Activated CD8-positive, alpha-beta T cell treated with anti-CD3 and anti-CD28 coated beads for 36 hours (primary cell): ENCODE results near the gene FAN1. TPM values are rescaled to one million over a fixed set of nuclear protein-coding genes. Genes with fewer than 3 reads are reported as not detected.

Experiments used
- ATAC-seq: fragments of 200-7000 bp; cut with Tn5 transposase; one replicate; pipeline ENCODE4 v1.10.0; 2021; ENCODE audit warnings: mild to moderate bottlenecking, moderate library complexity
- CTCF ChIA-PET: fragments of 350-600 bp; sonication (Branson Sonifier 250); formaldehyde crosslinking; loops from one replicate; lab custom pipeline; 2021; ENCODE audit warnings: antibody characterized with exemption; lab: Charles Lee
- POLR2A ChIA-PET: fragments of 350-600 bp; sonication (Branson Sonifier 250); formaldehyde crosslinking; loops from one replicate; lab custom pipeline; 2021; ENCODE audit warnings: antibody characterized with exemption; lab: Charles Lee
- DNase-seq: peaks from one replicate; pipeline ENCODE4 v3.0.0-alpha.2; 2020
- H3K27ac Mint-ChIP-seq: one replicate; pipeline ENCODE4 v1.8.0; 2021; ENCODE audit warnings: mild to moderate bottlenecking, mixed read lengths
- H3K27me3 Mint-ChIP-seq: one replicate; pipeline ENCODE4 v1.8.0; 2021; ENCODE audit warnings: mixed read lengths
- H3K36me3 Mint-ChIP-seq: one replicate; pipeline ENCODE4 v1.8.0; 2021; ENCODE audit warnings: low read depth, mixed read lengths
- H3K4me1 Mint-ChIP-seq: one replicate; pipeline ENCODE4 v1.8.0; 2021; ENCODE audit warnings: low read depth, mixed read lengths
- H3K4me3 Mint-ChIP-seq: one replicate; pipeline ENCODE4 v1.8.0; 2021; ENCODE audit warnings: mild to moderate bottlenecking, moderate library complexity, mixed read lengths
- H3K9me3 Mint-ChIP-seq: one replicate; pipeline ENCODE4 v1.8.0; 2021; ENCODE audit warnings: mixed read lengths
- intact Hi-C: fragments of 100-400 bp; cut with micrococcal nuclease; formaldehyde crosslinking; loops from one replicate; pipeline ENCODE4 v1.10.0; 2022
- total RNA-seq, 2 experiments: library from RNA; stranded (reverse); gene quantifications; one replicate each; pipeline ENCODE4 v1.2.3, GENCODE V29; 2021
- TF ChIP-seq, protein P1 (sequence below): fragments of 200-600 bp; IDR thresholded peaks from one replicate; pipeline ENCODE4 v1.8.0; 2022; ENCODE audit warnings: antibody characterized with exemption, mild to moderate bottlenecking

The FAN1 gene
- total RNA-seq, 2 experiments from 2014 or later, result 12.0 to 15.7 TPM

DNA sequence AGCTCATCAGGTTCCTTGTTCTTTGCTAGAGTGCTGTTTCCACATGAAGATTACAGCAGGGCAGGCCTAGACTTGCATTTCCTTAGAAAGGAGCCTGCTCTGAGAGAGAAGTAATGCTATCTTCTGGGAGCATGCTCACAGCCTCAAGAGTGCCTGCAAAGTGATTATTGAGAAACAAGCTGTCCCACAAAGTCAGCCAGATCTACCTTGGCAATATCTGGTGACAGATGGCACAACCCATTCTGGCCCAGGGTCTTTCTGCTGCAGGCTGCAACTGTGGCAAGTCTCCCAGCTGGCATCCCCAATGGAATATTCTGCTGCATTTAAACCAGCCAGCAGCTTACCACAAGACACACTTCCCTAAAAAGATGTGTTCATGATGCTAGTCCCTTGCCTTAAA lies 58.4 kb downstream of the FAN1 start:
- intact Hi-C loops, result no loop called here
- DNase-seq (no peak), ATAC-seq (no peak)
- peaks cover 21% of the 10 kb centered on the region for H3K36me3 Mint-ChIP-seq
- H3K27me3 Mint-ChIP-seq, result no peaks in the 10 kb centered on the region
- H3K9me3 Mint-ChIP-seq, result no peaks in the 10 kb centered on the region
- POLR2A ChIA-PET, result interaction anchor here (0.7 to 1.7 kb wide), 2 partner anchors 10 to 16 kb away, joined by 3 to 7 read pairs; no protein-coding TSS in a partner anchor
- peak overlapping the region; percentile 11 for H3K27ac Mint-ChIP-seq
- TF ChIP-seq, protein P1, sequence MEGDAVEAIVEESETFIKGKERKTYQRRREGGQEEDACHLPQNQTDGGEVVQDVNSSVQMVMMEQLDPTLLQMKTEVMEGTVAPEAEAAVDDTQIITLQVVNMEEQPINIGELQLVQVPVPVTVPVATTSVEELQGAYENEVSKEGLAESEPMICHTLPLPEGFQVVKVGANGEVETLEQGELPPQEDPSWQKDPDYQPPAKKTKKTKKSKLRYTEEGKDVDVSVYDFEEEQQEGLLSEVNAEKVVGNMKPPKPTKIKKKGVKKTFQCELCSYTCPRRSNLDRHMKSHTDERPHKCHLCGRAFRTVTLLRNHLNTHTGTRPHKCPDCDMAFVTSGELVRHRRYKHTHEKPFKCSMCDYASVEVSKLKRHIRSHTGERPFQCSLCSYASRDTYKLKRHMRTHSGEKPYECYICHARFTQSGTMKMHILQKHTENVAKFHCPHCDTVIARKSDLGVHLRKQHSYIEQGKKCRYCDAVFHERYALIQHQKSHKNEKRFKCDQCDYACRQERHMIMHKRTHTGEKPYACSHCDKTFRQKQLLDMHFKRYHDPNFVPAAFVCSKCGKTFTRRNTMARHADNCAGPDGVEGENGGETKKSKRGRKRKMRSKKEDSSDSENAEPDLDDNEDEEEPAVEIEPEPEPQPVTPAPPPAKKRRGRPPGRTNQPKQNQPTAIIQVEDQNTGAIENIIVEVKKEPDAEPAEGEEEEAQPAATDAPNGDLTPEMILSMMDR, result no peak
- peaks cover 17% of the 10 kb centered on the region for H3K4me1 Mint-ChIP-seq
- H3K4me3 Mint-ChIP-seq, result no peak overlapping the region
- CTCF ChIA-PET, result interaction anchor here (1.6 to 2.1 kb wide), 2 partner anchors 10 to 167 kb away, joined by 3 to 6 read pairs; no protein-coding TSS in a partner anchor

DNA sequence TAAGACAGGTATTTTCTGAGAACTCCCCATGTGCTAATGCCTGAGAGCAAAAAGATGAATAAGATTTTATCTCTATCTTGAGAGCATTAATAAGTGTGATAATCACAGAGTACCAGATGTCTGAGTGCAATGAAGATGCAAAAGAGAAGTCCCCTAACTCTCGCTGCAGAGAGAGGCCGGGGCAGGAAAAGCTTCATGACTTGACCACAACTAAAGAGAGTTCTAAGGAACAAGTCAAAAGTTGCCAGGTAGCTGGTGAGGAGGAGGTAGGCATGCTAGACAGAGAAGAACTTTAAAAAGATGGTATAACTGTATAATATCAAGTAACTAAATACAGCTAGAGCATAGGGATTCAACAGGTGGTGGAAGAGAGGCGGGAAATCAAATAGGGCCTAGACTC lies 58.9 kb downstream of the FAN1 start:
- TF ChIP-seq, protein P1, result no peak
- ChIA-PET CTCF (interaction anchor here (0.6 to 2.1 kb wide), 2 partner anchors 10 to 103 kb away, joined by 3 to 6 read pairs; no protein-coding TSS in a partner anchor), POLR2A (interaction anchor here (0.7 to 1.7 kb wide), 2 partner anchors 10 to 15 kb away, joined by 3 to 7 read pairs; no protein-coding TSS in a partner anchor)
- ATAC-seq (peak; percentile 56), DNase-seq (peak; percentile 13)
- H3K4me1 Mint-ChIP-seq, result peaks cover 22% of the 10 kb centered on the region
- H3K27ac Mint-ChIP-seq, result peak overlapping the region; percentile 11
- intact Hi-C loops, result no loop called here
- peaks cover 19% of the 10 kb centered on the region for H3K36me3 Mint-ChIP-seq
- no peaks in the 10 kb centered on the region for H3K27me3 Mint-ChIP-seq
- H3K9me3 Mint-ChIP-seq, result no peaks in the 10 kb centered on the region
- H3K4me3 Mint-ChIP-seq, result no peak overlapping the region

DNA sequence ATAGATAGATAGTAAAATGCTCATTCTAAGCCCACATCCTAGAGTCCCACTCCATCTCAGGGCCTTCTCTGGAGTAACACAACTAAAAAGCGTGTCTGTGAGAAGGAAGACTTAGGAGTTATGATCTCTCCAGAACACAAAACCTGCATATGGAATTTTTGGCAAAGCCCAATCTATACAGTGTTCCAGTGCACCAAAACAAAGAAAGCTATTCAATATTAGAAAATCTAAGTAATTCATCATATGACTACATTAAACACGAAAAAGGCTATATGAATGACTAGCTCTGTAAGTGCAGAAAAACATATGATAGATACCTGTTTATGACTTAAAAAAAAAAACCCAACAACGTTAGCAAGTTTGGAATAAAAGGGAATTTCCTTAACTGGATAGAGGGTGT lies 60.0 kb downstream of the FAN1 start:
- H3K9me3 Mint-ChIP-seq, result no peaks in the 10 kb centered on the region
- TF ChIP-seq, protein P1, result no peak
- DNase-seq, result no peak
- H3K4me3 Mint-ChIP-seq, result no peak overlapping the region
- no peak for ATAC-seq
- ChIA-PET POLR2A (interaction anchor here (1.7 kb wide), 1 partner anchor 14 kb away, joined by 7 read pairs; no protein-coding TSS in a partner anchor), CTCF (no interaction called here)
- H3K27me3 Mint-ChIP-seq, result no peaks in the 10 kb centered on the region
- no peak overlapping the region for H3K27ac Mint-ChIP-seq
- peaks cover 26% of the 10 kb centered on the region for H3K4me1 Mint-ChIP-seq
- peaks cover 13% of the 10 kb centered on the region for H3K36me3 Mint-ChIP-seq
- intact Hi-C loops, result no loop called here

DNA sequence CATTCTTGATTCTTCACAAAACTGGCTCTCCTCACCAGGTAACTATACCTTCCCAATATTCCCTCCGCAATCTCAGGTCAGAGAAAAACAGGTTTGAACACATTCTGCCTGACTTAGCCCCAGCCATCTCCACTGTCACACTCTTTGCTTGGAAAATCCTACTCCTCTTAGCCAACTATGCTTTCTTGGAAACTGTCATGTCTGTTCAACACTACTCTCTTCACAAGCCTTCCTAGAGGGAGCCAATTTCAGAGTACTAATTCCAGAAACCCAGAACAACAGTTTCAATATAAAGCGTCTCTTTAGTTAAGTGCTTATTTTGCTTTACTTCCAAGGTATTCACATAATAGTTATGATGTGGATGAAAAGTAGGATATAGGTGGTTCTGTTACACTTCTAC lies 66.0 kb downstream of the FAN1 start:
- CTCF ChIA-PET, result interaction anchor here (0.7 to 1.0 kb wide), 2 partner anchors 21 to 238 kb away, joined by 3 to 4 read pairs; no protein-coding TSS in a partner anchor

DNA sequence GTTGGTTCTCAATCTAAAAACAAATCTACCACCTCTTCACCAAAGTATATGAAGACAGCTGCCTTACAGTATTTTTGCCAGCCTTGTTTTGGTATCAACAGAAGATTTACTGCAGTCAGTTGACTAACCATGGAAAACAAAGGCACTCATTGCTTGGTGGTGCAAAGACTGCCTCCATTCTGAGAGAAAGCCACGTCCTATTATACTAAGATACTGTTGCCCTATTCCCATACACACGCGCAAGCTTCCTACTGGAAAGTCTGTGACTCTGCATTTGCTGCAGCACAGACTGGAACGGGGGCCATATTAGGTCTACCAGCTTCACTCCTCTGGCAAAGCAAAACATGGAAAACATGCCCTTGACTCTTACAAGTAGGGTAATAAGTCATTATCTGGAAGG lies 69.7 kb downstream of the FAN1 start:
- no peak overlapping the region for H3K4me3 Mint-ChIP-seq
- ATAC-seq (no peak), DNase-seq (no peak)
- POLR2A ChIA-PET, result interaction anchor here (0.7 kb wide), 1 partner anchor 257 kb away, joined by 3 read pairs; no protein-coding TSS in a partner anchor
- H3K9me3 Mint-ChIP-seq, result no peaks in the 10 kb centered on the region
- CTCF ChIA-PET, result interaction anchor here (1.4 kb wide), 1 partner anchor 28 kb away, joined by 3 read pairs; no protein-coding TSS in a partner anchor
- H3K36me3 Mint-ChIP-seq, result peaks cover 27% of the 10 kb centered on the region
- H3K4me1 Mint-ChIP-seq, result peaks cover 35% of the 10 kb centered on the region
- H3K27me3 Mint-ChIP-seq, result no peaks in the 10 kb centered on the region
- intact Hi-C loops, result no loop called here
- no peak overlapping the region for H3K27ac Mint-ChIP-seq
- TF ChIP-seq, protein P1, result no peak

More for the DNA sequence above, 66.0 kb downstream of the FAN1 start:
- peak overlapping the region; percentile 12 for H3K27ac Mint-ChIP-seq
- H3K36me3 Mint-ChIP-seq, result peaks cover 28% of the 10 kb centered on the region
- no peaks in the 10 kb centered on the region for H3K9me3 Mint-ChIP-seq
- DNase-seq (no peak), ATAC-seq (no peak)
- H3K4me1 Mint-ChIP-seq, result peaks cover 39% of the 10 kb centered on the region
- POLR2A ChIA-PET, result no interaction called here
- no peaks in the 10 kb centered on the region for H3K27me3 Mint-ChIP-seq
- TF ChIP-seq, protein P1, result no peak
- intact Hi-C loops, result no loop called here
- H3K4me3 Mint-ChIP-seq, result no peak overlapping the region
